ENCODE data around the gene ACTR5.

Gene ACTR5

DNA sequence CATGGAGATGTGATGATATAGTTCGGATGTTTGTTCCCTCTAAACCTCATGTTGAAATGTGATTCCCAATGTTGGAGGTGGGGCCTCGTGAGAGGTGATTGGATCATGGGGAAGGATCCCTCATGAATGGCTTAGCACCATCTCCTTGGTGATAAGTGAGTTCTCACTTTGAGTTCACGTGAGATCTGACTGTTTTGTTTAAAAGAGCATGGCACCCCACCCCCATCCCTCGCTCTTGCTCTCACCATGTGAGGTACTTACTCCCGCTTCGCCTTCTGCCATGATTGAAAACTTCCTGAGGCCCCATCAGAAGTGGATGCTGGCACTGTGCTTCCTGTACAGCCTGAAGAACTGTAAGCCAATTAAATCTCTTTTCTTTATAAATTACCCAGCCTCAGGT lies 13.1 kb upstream of the ACTR5 start:
- Mint-ChIP-seq H3K36me3 (peaks cover under 1% of the 10 kb centered on the region), H3K27ac (no peak overlapping the region), H3K9me3 (no peaks in the 10 kb centered on the region), H3K4me1 (peaks cover 16% of the 10 kb centered on the region), H3K4me3 (no peak overlapping the region), H3K27me3 (peaks cover 39% of the 10 kb centered on the region)
- DNase-seq (ENCODE audit: low spot score in 2 of 2) (no peak), ATAC-seq (ENCODE audit: low read depth) (no peak)

DNA sequence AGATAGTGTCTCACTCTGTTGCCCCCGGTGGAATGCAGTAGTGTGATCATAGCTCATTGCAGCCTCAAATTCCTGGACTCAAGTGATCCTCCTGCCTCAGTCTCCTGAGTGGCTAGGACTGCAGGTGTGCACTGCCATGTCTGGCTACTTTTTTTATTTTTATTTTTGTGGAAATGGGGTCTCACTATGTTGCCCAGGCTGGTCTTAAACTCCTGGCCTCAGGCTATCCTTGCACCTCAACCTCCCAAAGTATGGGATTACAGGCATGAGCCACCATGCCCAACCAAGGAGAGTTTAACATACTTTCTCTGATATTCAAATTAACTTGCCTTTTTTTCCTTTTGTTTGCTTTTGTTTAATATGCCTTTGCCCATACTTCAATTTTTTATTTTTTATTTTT lies 10.4 kb upstream of the ACTR5 start:
- Mint-ChIP-seq H3K27me3 (peaks cover 47% of the 10 kb centered on the region), H3K27ac (no peak overlapping the region), H3K9me3 (no peaks in the 10 kb centered on the region), H3K36me3 (no peaks in the 10 kb centered on the region), H3K4me1 (no peaks in the 10 kb centered on the region), H3K4me3 (no peak overlapping the region)
- ATAC-seq (ENCODE audit: low read depth) (no peak), DNase-seq (ENCODE audit: low spot score in 2 of 2) (no peak)

DNA sequence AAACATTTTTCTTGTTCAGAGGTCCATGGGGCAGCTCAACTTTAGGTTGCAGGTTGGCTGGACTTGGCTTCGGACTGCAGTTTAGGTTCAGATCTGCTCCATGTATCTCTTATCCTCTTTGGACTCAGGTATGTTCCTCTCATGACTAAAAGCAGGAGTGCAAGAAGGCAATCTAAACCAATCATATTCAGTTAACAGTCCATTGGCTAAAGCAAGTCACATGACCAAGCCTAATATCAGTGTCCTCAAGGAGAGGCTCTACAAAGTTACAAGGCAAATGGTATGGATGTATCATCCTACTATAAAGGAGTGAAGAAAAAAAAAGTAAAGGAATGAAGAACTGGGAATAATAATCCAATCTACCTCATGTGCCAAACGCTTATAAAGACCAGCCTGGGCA lies 2.5 kb upstream of the ACTR5 start:
- no peak overlapping the region for H3K27ac Mint-ChIP-seq
- H3K4me3 Mint-ChIP-seq = no peak overlapping the region
- H3K27me3 Mint-ChIP-seq = peaks cover 21% of the 10 kb centered on the region
- DNase-seq (ENCODE audit: low spot score in 2 of 2) (no peak), ATAC-seq (ENCODE audit: low read depth) (no peak)
- no peaks in the 10 kb centered on the region for H3K36me3 Mint-ChIP-seq
- H3K4me1 Mint-ChIP-seq = peaks cover 12% of the 10 kb centered on the region
- no peaks in the 10 kb centered on the region for H3K9me3 Mint-ChIP-seq

DNA sequence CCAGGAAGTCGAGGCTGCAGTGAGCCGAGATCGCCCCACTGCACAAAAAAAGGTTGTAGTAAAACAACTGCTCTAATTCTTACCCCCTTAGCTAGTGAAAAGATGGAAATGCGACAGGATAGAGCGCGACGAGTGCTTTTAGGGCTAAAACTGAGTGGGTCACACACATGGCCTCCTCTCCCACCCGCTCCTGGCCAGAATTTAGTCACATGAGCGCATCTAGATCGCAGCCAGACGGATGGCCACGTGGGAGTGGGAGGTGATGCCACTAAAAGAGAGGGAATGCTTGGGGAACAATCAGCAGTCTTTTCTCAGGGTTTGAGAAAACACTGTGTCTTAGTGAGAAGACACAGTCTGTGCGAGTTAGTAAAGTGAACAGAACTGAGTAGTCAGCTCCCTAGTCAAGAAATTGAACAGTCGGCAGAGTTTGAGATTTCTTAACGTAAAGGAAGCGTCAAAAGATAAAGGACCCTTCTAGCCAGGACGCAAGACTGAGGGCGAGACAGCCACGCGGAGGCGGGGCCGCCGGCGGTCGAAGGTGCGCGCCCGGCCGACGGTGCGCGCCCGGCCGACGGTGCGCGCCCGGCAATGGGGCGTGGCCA lies 664 bp upstream of the ACTR5 start:
- Mint-ChIP-seq H3K27ac (peak overlapping the region; percentile 97), H3K9me3 (no peaks in the 10 kb centered on the region), H3K27me3 (peaks cover 4% of the 10 kb centered on the region), H3K4me3 (peak overlapping the region; percentile 95), H3K4me1 (peaks cover 12% of the 10 kb centered on the region), H3K36me3 (peaks cover 3% of the 10 kb centered on the region)
- ATAC-seq (ENCODE audit: low read depth) (no peak), DNase-seq (ENCODE audit: low spot score in 2 of 2) (no peak)

DNA sequence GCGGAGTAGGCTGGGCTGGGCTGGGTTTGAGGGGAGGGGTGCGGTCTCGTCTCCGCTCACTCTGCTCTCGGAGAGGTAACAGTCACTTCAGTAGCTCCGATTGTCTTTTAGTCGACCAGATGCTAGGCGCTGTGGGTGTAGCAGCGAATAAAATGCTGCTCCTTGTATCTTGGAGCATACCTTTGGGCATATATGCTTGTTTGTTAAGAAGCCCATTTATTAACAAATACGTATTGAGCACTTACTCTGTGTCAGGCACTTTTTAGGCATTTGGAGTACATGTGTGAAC lies 545 bp downstream of the ACTR5 start:
- peaks cover 12% of the 10 kb centered on the region for H3K4me1 Mint-ChIP-seq
- peaks cover 5% of the 10 kb centered on the region for H3K36me3 Mint-ChIP-seq
- peak overlapping the region; percentile 1 for H3K27ac Mint-ChIP-seq
- H3K9me3 Mint-ChIP-seq = no peaks in the 10 kb centered on the region
- ATAC-seq (ENCODE audit: low read depth) (peak; percentile 12), DNase-seq (ENCODE audit: low spot score in 2 of 2) (no peak)
- peak overlapping the region; percentile 95 for H3K4me3 Mint-ChIP-seq
- H3K27me3 Mint-ChIP-seq = peaks cover under 1% of the 10 kb centered on the region

DNA sequence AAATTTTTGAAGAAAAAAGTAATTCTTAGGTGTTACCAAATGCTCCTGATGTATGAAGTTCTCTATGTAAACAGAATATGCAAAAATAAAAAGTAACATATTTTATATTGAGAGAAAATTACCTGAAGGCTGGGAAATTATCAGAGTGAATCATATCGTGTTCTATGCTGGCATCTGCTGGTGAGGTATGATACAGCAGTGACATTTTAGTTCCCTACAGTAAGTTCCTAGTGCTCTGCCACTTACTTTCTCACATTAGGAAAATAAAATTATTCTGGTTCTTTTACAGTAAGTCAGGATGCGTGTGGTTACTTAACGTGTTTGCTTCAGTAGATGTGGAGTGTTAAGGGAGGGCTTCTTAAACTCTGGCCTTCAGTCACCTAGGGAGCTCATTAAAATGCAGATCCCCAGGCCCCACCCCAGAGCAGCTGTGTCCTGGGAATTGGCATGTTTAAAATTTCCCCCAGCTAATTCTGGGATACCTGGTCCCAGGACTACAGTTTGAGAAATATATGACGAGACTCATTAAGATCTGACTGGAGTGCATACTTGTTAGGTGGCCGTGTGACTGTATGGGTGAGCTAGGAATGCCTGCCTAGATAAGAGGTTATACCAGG lies 3.2 kb downstream of the ACTR5 start:
- H3K4me3 Mint-ChIP-seq = no peak overlapping the region
- no peak overlapping the region for H3K27ac Mint-ChIP-seq
- H3K27me3 Mint-ChIP-seq = no peaks in the 10 kb centered on the region
- peaks cover 12% of the 10 kb centered on the region for H3K36me3 Mint-ChIP-seq
- ATAC-seq (ENCODE audit: low read depth) = no peak
- H3K9me3 Mint-ChIP-seq = no peaks in the 10 kb centered on the region
- DNase-seq (ENCODE audit: low spot score in 2 of 2) = peak; percentile 28 to 34
- peaks cover 12% of the 10 kb centered on the region for H3K4me1 Mint-ChIP-seq

DNA sequence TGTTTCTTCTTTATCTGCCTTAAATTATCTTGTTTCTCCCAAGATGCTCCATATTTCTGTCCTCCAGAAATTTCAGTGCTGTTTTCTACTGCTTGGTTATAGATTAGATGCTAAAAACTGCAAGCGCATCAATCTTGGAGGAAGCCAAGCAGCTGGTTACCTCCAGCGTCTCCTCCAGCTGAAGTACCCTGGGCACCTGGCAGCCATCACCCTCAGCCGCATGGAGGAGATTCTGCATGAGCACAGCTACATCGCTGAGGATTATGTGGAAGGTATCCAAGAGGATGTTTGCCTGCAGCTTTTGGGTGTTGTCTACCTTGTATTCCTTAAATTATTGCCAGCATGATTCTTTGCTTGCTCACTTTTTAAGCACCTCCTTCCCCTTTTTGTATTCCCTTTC lies 3.8 kb downstream of the ACTR5 start:
- Mint-ChIP-seq H3K27ac (no peak overlapping the region), H3K36me3 (peaks cover 13% of the 10 kb centered on the region), H3K27me3 (no peaks in the 10 kb centered on the region), H3K9me3 (no peaks in the 10 kb centered on the region), H3K4me1 (peaks cover 12% of the 10 kb centered on the region), H3K4me3 (no peak overlapping the region)
- ATAC-seq (ENCODE audit: low read depth) (no peak), DNase-seq (ENCODE audit: low spot score in 2 of 2) (no peak)

DNA sequence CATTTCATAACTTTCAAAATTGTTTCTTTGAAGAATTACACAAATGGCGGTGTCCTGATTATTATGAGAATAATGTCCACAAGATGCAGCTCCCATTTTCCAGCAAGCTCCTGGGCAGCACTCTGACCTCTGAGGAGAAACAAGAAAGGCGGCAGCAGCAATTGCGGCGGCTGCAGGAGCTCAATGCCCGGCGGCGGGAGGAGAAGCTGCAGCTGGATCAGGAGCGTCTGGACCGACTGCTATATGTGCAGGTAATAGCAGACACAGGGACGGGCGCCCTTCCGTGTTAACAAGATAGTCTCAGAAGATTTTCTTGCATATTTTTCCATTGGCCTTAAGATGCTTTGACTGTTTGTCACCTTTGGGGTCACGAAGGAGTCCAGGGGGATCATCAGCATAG lies 6.7 kb downstream of the ACTR5 start:
- Mint-ChIP-seq H3K9me3 (no peaks in the 10 kb centered on the region), H3K4me1 (no peaks in the 10 kb centered on the region), H3K27ac (no peak overlapping the region), H3K4me3 (no peak overlapping the region), H3K36me3 (peaks cover 23% of the 10 kb centered on the region), H3K27me3 (no peaks in the 10 kb centered on the region)
- no peak for DNase-seq (ENCODE audit: low spot score in 2 of 2)
- no peak for ATAC-seq (ENCODE audit: low read depth)

DNA sequence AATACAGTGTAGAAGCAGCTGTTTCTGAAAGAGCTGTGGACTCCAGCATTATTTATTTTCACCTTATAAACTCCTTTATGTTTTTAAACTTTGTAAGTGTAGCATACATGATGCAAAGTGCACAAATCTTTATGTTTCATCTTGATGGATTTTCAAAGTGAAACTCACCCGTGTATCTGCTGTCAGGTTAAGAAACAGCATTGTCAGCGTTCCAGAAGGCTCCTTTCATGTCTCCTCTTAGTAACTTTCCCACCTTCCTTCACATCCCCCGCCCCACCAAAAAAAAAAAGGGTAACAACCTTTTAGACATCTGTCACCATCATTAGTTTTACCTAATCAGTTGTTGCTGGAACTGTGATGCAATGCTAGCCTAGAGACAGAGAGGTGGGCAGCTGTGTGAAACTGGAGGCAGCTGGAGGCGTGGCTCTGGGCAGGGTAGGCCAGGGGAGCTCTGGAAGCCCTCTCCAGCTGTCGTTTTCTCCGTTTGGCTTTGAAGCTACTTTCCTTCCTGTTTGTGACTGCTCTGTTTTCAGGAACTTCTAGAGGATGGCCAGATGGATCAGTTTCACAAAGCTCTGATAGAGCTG lies 7.2 kb downstream of the ACTR5 start:
- peaks cover 28% of the 10 kb centered on the region for H3K36me3 Mint-ChIP-seq
- H3K27me3 Mint-ChIP-seq = no peaks in the 10 kb centered on the region
- no peak for DNase-seq (ENCODE audit: low spot score in 2 of 2)
- H3K27ac Mint-ChIP-seq = no peak overlapping the region
- H3K4me1 Mint-ChIP-seq = no peaks in the 10 kb centered on the region
- ATAC-seq (ENCODE audit: low read depth) = no peak
- no peak overlapping the region for H3K4me3 Mint-ChIP-seq
- no peaks in the 10 kb centered on the region for H3K9me3 Mint-ChIP-seq

DNA sequence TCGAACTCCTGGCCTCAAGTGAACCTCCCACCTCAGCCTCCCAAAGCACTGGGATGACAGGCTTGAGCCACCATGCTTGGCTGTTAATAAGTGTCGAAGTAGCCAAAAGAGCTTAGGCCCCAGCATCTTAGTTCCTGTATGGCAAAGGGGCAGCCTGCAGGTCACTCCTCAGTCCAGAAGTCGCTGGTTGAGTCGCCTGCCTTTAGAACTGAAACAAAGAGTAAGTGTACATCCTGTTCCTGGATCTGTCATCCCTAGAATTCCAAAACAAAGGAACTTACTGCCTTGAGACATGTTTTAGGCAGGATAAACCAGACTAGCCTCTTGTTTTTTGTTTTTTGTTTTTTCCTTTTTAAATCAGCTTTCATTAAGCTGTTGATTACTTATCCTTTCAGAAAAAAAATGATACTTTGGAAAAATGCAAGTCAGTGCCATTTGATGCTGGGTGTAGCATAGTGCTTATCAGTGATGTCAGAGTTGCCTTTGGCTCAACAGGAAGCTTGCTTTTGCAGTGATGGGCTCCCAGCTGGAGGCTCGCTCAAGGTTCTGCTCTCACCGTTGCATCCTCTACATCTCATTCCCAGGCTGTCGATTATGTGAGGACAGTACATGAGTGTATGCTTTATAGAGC lies 9.0 kb downstream of the ACTR5 start:
- H3K27ac Mint-ChIP-seq = no peak overlapping the region
- ATAC-seq (ENCODE audit: low read depth) = no peak
- H3K27me3 Mint-ChIP-seq = no peaks in the 10 kb centered on the region
- H3K9me3 Mint-ChIP-seq = no peaks in the 10 kb centered on the region
- H3K4me3 Mint-ChIP-seq = no peak overlapping the region
- H3K36me3 Mint-ChIP-seq = peaks cover 43% of the 10 kb centered on the region
- H3K4me1 Mint-ChIP-seq = peaks cover 3% of the 10 kb centered on the region
- no peak for DNase-seq (ENCODE audit: low spot score in 2 of 2)

DNA sequence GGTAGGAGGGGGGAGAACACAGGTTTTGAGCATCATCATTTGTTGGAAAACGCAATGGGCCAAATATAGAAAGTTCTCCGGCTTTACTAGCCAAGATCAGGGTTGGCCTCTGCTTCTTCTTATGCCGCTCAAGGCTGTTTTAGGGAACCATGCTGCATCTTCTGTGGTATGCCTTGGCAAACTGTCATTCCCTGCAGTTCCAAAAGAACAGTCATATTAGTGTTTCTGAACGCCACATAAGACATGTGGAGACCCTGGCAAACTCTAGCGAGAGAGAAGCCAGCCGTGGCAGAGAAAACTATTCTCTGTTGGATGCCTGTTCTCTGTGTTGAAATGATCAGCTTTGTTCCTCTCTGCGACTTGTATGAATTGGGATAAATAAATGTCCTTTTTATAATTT lies 10.8 kb downstream of the ACTR5 start:
- peaks cover 3% of the 10 kb centered on the region for H3K4me1 Mint-ChIP-seq
- no peak overlapping the region for H3K4me3 Mint-ChIP-seq
- H3K27me3 Mint-ChIP-seq = no peaks in the 10 kb centered on the region
- H3K36me3 Mint-ChIP-seq = peaks cover 46% of the 10 kb centered on the region
- H3K27ac Mint-ChIP-seq = no peak overlapping the region
- no peaks in the 10 kb centered on the region for H3K9me3 Mint-ChIP-seq
- DNase-seq (ENCODE audit: low spot score in 2 of 2) (no peak), ATAC-seq (ENCODE audit: low read depth) (no peak)

DNA sequence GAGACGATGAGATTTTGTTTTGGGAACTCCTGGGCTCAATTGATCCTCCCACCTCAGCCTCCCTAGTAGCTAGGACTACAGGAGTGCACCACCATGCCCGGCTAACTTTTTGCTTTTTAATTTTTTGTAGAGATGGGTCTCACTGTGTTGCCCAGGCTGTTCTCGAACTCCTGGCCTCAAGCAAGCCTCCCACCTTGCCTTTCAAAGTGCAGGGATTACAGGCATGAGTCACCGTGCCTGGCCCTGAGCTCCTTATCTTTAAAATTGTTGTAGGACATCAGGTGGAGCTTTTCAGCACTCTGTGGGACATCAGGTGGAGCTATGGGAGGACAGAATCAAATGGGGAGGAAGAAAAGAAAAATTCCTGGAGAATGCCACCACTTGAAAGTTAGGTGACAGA lies 12.7 kb downstream of the ACTR5 start:
- Mint-ChIP-seq H3K9me3 (no peaks in the 10 kb centered on the region), H3K27ac (no peak overlapping the region), H3K4me3 (no peak overlapping the region), H3K27me3 (no peaks in the 10 kb centered on the region), H3K36me3 (peaks cover 51% of the 10 kb centered on the region), H3K4me1 (peaks cover 3% of the 10 kb centered on the region)
- DNase-seq (ENCODE audit: low spot score in 2 of 2) = no peak
- ATAC-seq (ENCODE audit: low read depth) = no peak

DNA sequence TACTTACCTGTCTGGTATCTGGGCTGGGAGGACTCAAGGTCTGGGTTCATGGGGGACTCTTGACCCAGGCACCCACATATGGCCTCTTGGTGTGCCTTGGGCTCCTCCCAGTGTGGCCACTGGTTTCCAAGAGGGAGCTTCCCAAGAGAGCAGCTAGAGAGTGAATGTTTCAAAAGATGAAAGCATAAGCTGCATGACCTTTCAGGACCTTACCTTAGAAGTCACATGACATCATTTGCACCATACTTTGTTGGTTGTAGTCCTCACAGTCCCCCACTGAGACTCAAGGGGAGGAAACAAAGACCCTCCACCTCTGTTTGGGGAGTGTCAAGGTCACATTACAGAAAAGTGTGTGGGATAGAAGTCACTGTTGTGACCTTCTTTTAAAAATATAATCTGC lies 13.9 kb downstream of the ACTR5 start:
- Mint-ChIP-seq H3K4me3 (no peak overlapping the region), H3K27ac (no peak overlapping the region), H3K4me1 (peaks cover 3% of the 10 kb centered on the region), H3K27me3 (no peaks in the 10 kb centered on the region), H3K9me3 (no peaks in the 10 kb centered on the region), H3K36me3 (peaks cover 49% of the 10 kb centered on the region)
- DNase-seq (ENCODE audit: low spot score in 2 of 2) (no peak), ATAC-seq (ENCODE audit: low read depth) (no peak)

DNA sequence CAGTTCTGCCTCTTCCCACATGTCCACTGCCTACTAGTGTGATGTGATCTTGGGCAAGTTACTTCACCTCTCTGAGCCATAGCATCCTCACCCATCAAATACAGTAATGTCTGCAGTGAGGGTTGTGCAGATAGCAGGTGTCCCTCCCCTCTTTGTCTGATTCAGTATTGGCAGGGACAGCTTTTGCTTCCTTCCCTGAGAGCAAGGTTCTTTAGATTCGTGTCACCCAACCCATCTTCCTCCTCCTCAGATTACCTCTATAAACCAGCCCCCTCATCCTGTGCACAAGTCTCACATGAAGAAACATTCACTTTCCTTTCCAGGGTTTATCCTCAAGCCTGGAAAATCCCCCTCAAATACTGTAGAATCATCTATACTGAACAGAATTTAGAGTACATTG lies 15.4 kb downstream of the ACTR5 start:
- Mint-ChIP-seq H3K4me1 (peaks cover 3% of the 10 kb centered on the region), H3K36me3 (peaks cover 51% of the 10 kb centered on the region), H3K4me3 (no peak overlapping the region), H3K27ac (peak overlapping the region; percentile 40), H3K27me3 (no peaks in the 10 kb centered on the region), H3K9me3 (no peaks in the 10 kb centered on the region)
- no peak for DNase-seq (ENCODE audit: low spot score in 2 of 2)
- ATAC-seq (ENCODE audit: low read depth) = no peak

Measured in memory B cell (primary cell).